Spleen (tissue), 7 donors: ENCODE results near the gene ZKSCAN5.

Experiments used
- POLR2A ChIP-seq, 3 donors: fragments of 450-650 bp; IDR thresholded peaks; one replicate each; pipeline ENCODE4 v1.5.1; 2017; ENCODE audit warnings: antibody characterized with exemption in 3 of 3, mild to moderate bottlenecking in 1 of 3
- TF ChIP-seq, protein P1 (sequence below), 11 experiments: fragments of 200-600 bp in 7 of 11; fragments of 450-650 bp in 4 of 11; sonication (generic) in 4 of 11; IDR thresholded peaks in 8 of 11; conservative IDR thresholded peaks in 3 of 11; 1 replicate in 7 of 11; 2 replicates in 4 of 11; pipeline versions ENCODE4 v1.4.0 to v1.8.0; 2016 to 2021; ENCODE audit warnings: antibody characterized with exemption in 11 of 11, inconsistent platforms in 4 of 11, mild to moderate bottlenecking in 1 of 11
- donor health status: DM: no; HTN: no; CAD: no; lungs with moderate emphysema.
- donor health status: DM: no; HTN: no; CAD: no.
- donor health status: DM: no; HTN: no; CAD: no.

GRCh38 chr7:99563650-99564049 is 59.2 kb downstream of the ZKSCAN5 start:
- TF ChIP-seq POLR2A (IDR thresholded peaks at IDR 0.05): no peak
- TF ChIP-seq, protein P1, sequence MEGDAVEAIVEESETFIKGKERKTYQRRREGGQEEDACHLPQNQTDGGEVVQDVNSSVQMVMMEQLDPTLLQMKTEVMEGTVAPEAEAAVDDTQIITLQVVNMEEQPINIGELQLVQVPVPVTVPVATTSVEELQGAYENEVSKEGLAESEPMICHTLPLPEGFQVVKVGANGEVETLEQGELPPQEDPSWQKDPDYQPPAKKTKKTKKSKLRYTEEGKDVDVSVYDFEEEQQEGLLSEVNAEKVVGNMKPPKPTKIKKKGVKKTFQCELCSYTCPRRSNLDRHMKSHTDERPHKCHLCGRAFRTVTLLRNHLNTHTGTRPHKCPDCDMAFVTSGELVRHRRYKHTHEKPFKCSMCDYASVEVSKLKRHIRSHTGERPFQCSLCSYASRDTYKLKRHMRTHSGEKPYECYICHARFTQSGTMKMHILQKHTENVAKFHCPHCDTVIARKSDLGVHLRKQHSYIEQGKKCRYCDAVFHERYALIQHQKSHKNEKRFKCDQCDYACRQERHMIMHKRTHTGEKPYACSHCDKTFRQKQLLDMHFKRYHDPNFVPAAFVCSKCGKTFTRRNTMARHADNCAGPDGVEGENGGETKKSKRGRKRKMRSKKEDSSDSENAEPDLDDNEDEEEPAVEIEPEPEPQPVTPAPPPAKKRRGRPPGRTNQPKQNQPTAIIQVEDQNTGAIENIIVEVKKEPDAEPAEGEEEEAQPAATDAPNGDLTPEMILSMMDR (IDR thresholded peaks at IDR 0.05 in 8 of 11, conservative IDR thresholded peaks at IDR 0.05 in 3 of 11): no peak
